Activated T-helper 17 cell treated with anti-CD3 and anti-CD28 coated beads, Interleukin-2, amount 50 U/mL, for 72 hours (primary cell): ENCODE measurements around the gene TRAPPC12. TPM values are rescaled to one million over a fixed set of nuclear protein-coding genes. Genes with fewer than 3 reads are reported as not detected.

ENCODE experiments used
- ATAC-seq: fragments of 150-1000 bp; cut with Tn5 transposase; replicated peaks from 2 replicates; pipeline ENCODE4 v1.10.0; 2021; ENCODE audit warnings: mild to moderate bottlenecking, moderate library complexity
- H3K27ac Mint-ChIP-seq: one replicate; pipeline ENCODE4 v1.8.0; 2022; ENCODE audit warnings: mixed read lengths
- H3K27me3 Mint-ChIP-seq: one replicate; pipeline ENCODE4 v1.8.0; 2022; ENCODE audit warnings: mixed read lengths
- H3K36me3 Mint-ChIP-seq: one replicate; pipeline ENCODE4 v1.8.0; 2022; ENCODE audit warnings: low read depth, mild to moderate bottlenecking, mixed read lengths
- H3K4me1 Mint-ChIP-seq: one replicate; pipeline ENCODE4 v1.8.0; 2022; ENCODE audit warnings: mixed read lengths
- H3K4me3 Mint-ChIP-seq: one replicate; pipeline ENCODE4 v1.8.0; 2022; ENCODE audit warnings: mild to moderate bottlenecking, mixed read lengths
- H3K9me3 Mint-ChIP-seq: one replicate; pipeline ENCODE4 v1.8.0; 2022; ENCODE audit warnings: mixed read lengths
- total RNA-seq, 2 donors: library from RNA; stranded (reverse); gene quantifications; one replicate each; pipeline ENCODE4 v1.2.3, GENCODE V29; 2022

TRAPPC12 gene
- total RNA-seq, 2 donors from 2014 or later = 67.2 to 70.6 TPM

GRCh38 chr2:3428577-3428976 is 49.1 kb downstream of the TRAPPC12 start:
- Mint-ChIP-seq H3K4me3 (no peak overlapping the region), H3K27ac (no peak overlapping the region), H3K27me3 (no peaks in the 10 kb centered on the region), H3K36me3 (peaks cover 97% of the 10 kb centered on the region), H3K9me3 (no peaks in the 10 kb centered on the region), H3K4me1 (peaks cover 5% of the 10 kb centered on the region)
- no peak for ATAC-seq

- H3K36me3 Mint-ChIP-seq = peaks cover 97% of the 10 kb centered on the region
- no peak for ATAC-seq
- no peak overlapping the region for H3K4me3 Mint-ChIP-seq
- no peaks in the 10 kb centered on the region for H3K4me1 Mint-ChIP-seq
- no peaks in the 10 kb centered on the region for H3K9me3 Mint-ChIP-seq
- H3K27ac Mint-ChIP-seq = no peak overlapping the region
- no peaks in the 10 kb centered on the region for H3K27me3 Mint-ChIP-seq
Measured at GRCh38 chr2:3429066-3429610, 49.6 kb downstream of the TRAPPC12 start.

GRCh38 chr2:3430172-3430571 is 50.7 kb downstream of the TRAPPC12 start:
- H3K4me1 Mint-ChIP-seq = no peaks in the 10 kb centered on the region
- no peaks in the 10 kb centered on the region for H3K27me3 Mint-ChIP-seq
- ATAC-seq = no peak
- H3K27ac Mint-ChIP-seq = no peak overlapping the region
- H3K9me3 Mint-ChIP-seq = no peaks in the 10 kb centered on the region
- no peak overlapping the region for H3K4me3 Mint-ChIP-seq
- H3K36me3 Mint-ChIP-seq = peaks cover 95% of the 10 kb centered on the region

GRCh38 chr2:3430740-3431490 is 51.4 kb downstream of the TRAPPC12 start:
- no peak for ATAC-seq

GRCh38 chr2:3432067-3432466 is 52.6 kb downstream of the TRAPPC12 start:
- ATAC-seq = no peak

More at GRCh38 chr2:3430740-3431490, 51.4 kb downstream of the TRAPPC12 start:
- H3K4me1 Mint-ChIP-seq = no peaks in the 10 kb centered on the region
- H3K27ac Mint-ChIP-seq = no peak overlapping the region
- H3K27me3 Mint-ChIP-seq = no peaks in the 10 kb centered on the region
- no peak overlapping the region for H3K4me3 Mint-ChIP-seq
- H3K9me3 Mint-ChIP-seq = no peaks in the 10 kb centered on the region
- H3K36me3 Mint-ChIP-seq = peaks cover 94% of the 10 kb centered on the region

GRCh38 chr2:3432693-3433338 is 53.3 kb downstream of the TRAPPC12 start:
- no peak for ATAC-seq
- Mint-ChIP-seq H3K27ac (no peak overlapping the region), H3K36me3 (peaks cover 76% of the 10 kb centered on the region), H3K27me3 (no peaks in the 10 kb centered on the region), H3K4me1 (no peaks in the 10 kb centered on the region), H3K9me3 (no peaks in the 10 kb centered on the region), H3K4me3 (no peak overlapping the region)

More at GRCh38 chr2:3432067-3432466, 52.6 kb downstream of the TRAPPC12 start:
- Mint-ChIP-seq H3K36me3 (peaks cover 84% of the 10 kb centered on the region), H3K27ac (no peak overlapping the region), H3K4me1 (no peaks in the 10 kb centered on the region), H3K9me3 (no peaks in the 10 kb centered on the region), H3K4me3 (no peak overlapping the region), H3K27me3 (no peaks in the 10 kb centered on the region)

- H3K27ac Mint-ChIP-seq = no peak overlapping the region
- peaks cover 71% of the 10 kb centered on the region for H3K36me3 Mint-ChIP-seq
- H3K4me3 Mint-ChIP-seq = no peak overlapping the region
- no peak for ATAC-seq
- no peaks in the 10 kb centered on the region for H3K9me3 Mint-ChIP-seq
- no peaks in the 10 kb centered on the region for H3K27me3 Mint-ChIP-seq
- H3K4me1 Mint-ChIP-seq = no peaks in the 10 kb centered on the region
Measured at GRCh38 chr2:3433339-3433699, 53.8 kb downstream of the TRAPPC12 start.

GRCh38 chr2:3433776-3434400 is 54.4 kb downstream of the TRAPPC12 start:
- Mint-ChIP-seq H3K27ac (no peak overlapping the region), H3K36me3 (peaks cover 66% of the 10 kb centered on the region), H3K4me1 (no peaks in the 10 kb centered on the region), H3K4me3 (no peak overlapping the region), H3K27me3 (no peaks in the 10 kb centered on the region), H3K9me3 (no peaks in the 10 kb centered on the region)
- ATAC-seq = no peak

GRCh38 chr2:3434654-3435053 is 55.2 kb downstream of the TRAPPC12 start:
- Mint-ChIP-seq H3K4me3 (no peak overlapping the region), H3K27me3 (no peaks in the 10 kb centered on the region), H3K4me1 (peaks cover 3% of the 10 kb centered on the region)

GRCh38 chr2:3435445-3435844 is 56.0 kb downstream of the TRAPPC12 start:
- Mint-ChIP-seq H3K36me3 (peaks cover 50% of the 10 kb centered on the region), H3K4me1 (peaks cover 10% of the 10 kb centered on the region), H3K27ac (no peak overlapping the region), H3K4me3 (no peak overlapping the region), H3K27me3 (no peaks in the 10 kb centered on the region), H3K9me3 (no peaks in the 10 kb centered on the region)
- no peak for ATAC-seq

More at GRCh38 chr2:3434654-3435053, 55.2 kb downstream of the TRAPPC12 start:
- H3K27ac Mint-ChIP-seq = peak overlapping the region; percentile 70
- ATAC-seq = no peak
- H3K36me3 Mint-ChIP-seq = peaks cover 58% of the 10 kb centered on the region
- no peaks in the 10 kb centered on the region for H3K9me3 Mint-ChIP-seq

GRCh38 chr2:3440477-3440876 is 61.0 kb downstream of the TRAPPC12 start:
- no peak overlapping the region for H3K4me3 Mint-ChIP-seq
- no peak for ATAC-seq
- H3K27me3 Mint-ChIP-seq = no peaks in the 10 kb centered on the region
- H3K4me1 Mint-ChIP-seq = peaks cover 23% of the 10 kb centered on the region
- no peaks in the 10 kb centered on the region for H3K9me3 Mint-ChIP-seq
- peaks cover 30% of the 10 kb centered on the region for H3K36me3 Mint-ChIP-seq
- H3K27ac Mint-ChIP-seq = peak overlapping the region; percentile 4

GRCh38 chr2:3441465-3441864 is 62.0 kb downstream of the TRAPPC12 start:
- H3K4me1 Mint-ChIP-seq = peaks cover 23% of the 10 kb centered on the region
- H3K36me3 Mint-ChIP-seq = peaks cover 36% of the 10 kb centered on the region
- no peaks in the 10 kb centered on the region for H3K9me3 Mint-ChIP-seq
- H3K27ac Mint-ChIP-seq = no peak overlapping the region
- H3K4me3 Mint-ChIP-seq = no peak overlapping the region
- no peaks in the 10 kb centered on the region for H3K27me3 Mint-ChIP-seq
- no peak for ATAC-seq

GRCh38 chr2:3442185-3442584 is 62.7 kb downstream of the TRAPPC12 start:
- peak; percentile 45 for ATAC-seq
- no peaks in the 10 kb centered on the region for H3K9me3 Mint-ChIP-seq
- H3K27ac Mint-ChIP-seq = no peak overlapping the region
- H3K27me3 Mint-ChIP-seq = no peaks in the 10 kb centered on the region
- peaks cover 43% of the 10 kb centered on the region for H3K36me3 Mint-ChIP-seq
- peaks cover 23% of the 10 kb centered on the region for H3K4me1 Mint-ChIP-seq
- H3K4me3 Mint-ChIP-seq = no peak overlapping the region

- no peak for ATAC-seq
- Mint-ChIP-seq H3K9me3 (no peaks in the 10 kb centered on the region), H3K4me3 (no peak overlapping the region), H3K36me3 (peaks cover 49% of the 10 kb centered on the region), H3K4me1 (peaks cover 23% of the 10 kb centered on the region), H3K27ac (no peak overlapping the region), H3K27me3 (no peaks in the 10 kb centered on the region)
Measured at GRCh38 chr2:3443083-3443482, 63.6 kb downstream of the TRAPPC12 start.
